Measurements from ENCODE around the gene OR13C4.
"Not testable (repeated sequence)": the region's sequence is repeated elsewhere in the genome, so short reads cannot be mapped to it uniquely, and the experiment has no call there.

DNA sequence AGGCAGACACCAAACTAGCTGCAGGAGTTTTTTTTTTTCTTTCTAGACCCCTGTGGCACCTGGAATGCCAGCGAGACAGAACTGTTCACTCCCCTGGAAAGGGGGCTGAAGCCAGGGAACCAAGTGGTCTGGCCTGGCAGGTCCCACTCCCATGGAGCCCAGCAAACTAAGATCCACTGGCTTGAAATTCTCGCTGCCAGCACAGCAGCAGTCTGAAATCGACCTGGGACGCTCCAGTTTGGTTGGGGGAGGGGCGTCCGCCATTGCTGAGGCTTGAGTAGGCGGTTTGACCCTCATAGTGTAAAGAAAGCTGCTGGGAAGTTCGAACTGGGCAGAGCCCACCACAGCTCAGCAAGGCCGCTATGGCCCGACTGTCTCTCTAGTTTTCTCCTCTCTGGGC, 6.8 kb downstream of the OR13C4 start:
- TF ChIP-seq, protein P1, sequence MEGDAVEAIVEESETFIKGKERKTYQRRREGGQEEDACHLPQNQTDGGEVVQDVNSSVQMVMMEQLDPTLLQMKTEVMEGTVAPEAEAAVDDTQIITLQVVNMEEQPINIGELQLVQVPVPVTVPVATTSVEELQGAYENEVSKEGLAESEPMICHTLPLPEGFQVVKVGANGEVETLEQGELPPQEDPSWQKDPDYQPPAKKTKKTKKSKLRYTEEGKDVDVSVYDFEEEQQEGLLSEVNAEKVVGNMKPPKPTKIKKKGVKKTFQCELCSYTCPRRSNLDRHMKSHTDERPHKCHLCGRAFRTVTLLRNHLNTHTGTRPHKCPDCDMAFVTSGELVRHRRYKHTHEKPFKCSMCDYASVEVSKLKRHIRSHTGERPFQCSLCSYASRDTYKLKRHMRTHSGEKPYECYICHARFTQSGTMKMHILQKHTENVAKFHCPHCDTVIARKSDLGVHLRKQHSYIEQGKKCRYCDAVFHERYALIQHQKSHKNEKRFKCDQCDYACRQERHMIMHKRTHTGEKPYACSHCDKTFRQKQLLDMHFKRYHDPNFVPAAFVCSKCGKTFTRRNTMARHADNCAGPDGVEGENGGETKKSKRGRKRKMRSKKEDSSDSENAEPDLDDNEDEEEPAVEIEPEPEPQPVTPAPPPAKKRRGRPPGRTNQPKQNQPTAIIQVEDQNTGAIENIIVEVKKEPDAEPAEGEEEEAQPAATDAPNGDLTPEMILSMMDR (IDR thresholded peaks at IDR 0.05), result not testable (repeated sequence)
- not testable (repeated sequence) for TF ChIP-seq POLR2A (IDR thresholded peaks at IDR 0.05)
